Stimulated activated CD4-positive, alpha-beta T cell treated with anti-CD3 and anti-CD28 coated beads, Interleukin-12 subunit alpha, Interleukin-12 subunit beta, amount 100 ng/mL, for 24 hours (primary cell): ENCODE results near the gene CRNKL1.

Experiments used
- DNase-seq, 2 experiments: peaks; one replicate each; pipeline ENCODE4 v3.0.0-alpha.2; 2020; ENCODE audit warnings: low read depth in 2 of 2

Gene CRNKL1

DNA sequence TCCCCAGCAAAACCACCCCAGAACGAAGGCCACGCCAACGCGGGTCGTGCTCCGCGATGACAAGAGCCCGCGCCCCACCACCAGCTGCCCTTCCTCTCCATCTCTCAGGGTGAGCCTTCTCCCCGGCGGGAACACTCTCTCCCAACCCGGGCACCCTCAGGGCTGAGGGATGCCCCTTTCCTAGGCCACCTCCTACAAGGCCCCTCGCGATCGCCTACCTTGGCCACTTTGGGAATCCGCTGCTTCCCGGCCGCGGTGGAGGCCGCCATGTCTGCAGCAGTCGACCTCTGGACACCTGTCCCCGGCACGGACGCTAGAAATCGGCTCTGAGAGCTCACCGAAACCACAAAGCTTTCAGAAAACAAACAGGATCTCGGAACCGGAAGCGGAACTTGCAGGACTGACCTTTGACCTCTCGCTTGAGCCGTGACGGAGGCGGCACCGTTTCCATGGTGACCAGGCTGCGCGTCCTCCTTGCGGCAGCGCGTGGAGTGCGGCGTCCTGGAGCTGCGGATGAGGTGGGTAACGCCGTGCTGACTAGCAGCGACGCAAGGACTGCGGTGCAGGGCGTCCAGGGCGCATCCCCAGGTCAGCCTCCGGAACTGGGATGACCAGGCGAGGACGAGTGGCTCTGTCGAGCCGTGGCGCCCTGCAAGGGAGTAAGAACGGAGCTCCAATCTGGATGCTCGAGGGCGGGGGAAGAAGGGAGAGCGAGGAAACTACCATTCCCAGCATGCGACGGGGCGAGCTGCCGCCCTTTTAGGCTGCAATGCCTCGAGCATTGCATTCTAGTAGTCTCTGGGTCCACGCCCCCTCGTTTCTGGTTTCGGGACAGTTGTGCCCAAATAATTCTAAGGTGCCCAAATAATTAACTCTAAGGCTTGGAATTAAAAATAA, at the start of gene CRNKL1, which contains the start of gene CFAP61:
Gene CRNKL1, minus strand, starts transcription at position 393 of the 897 bp plus-strand sequence. Its CDS starts 124 bp downstream, at position 269.
Gene CFAP61, plus strand, starts transcription at position 459 of the 897 bp plus-strand sequence. CDS start 4,122 bp downstream, outside the sequence.
- DNase-seq: peak; percentile 94

DNA sequence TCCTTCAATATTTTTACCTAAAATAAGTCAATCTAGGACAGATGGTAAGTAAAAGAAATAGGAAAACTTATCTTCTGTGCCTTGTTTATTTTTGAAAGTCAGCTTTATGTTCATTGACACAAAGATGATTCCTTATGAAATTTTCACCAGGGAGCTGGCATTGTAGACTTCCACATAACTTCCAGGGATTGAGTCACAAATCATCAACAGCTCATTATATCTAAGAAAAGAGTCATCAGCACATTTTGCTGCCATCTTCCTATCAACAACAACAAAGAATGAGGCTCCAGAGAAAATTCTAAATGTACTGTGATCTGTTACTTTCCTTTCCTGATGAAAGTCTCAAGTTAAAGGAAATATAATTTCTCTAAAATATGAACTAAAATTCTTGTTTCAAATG, 48.6 kb upstream of the CRNKL1 start:
- no peak for DNase-seq

DNA sequence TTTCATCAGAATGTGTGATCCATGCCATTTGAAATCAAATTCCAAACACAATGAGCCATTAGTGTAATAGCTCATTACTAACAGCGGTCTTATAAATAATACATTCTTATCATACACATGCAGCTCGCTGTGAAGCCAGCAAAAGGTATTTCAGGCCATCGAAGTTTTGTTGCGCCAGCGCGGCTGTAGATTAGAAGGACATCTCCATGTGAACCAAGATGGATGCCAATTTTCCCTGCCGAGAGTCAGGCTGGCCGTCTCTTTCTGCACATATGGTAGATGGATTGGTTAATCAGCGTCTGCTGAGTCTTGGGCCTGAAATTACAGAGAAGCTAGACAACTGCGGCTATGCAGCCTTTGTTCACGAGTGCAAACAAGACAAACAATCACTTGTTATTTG, 44.2 kb upstream of the CRNKL1 start:
- DNase-seq: no peak

DNA sequence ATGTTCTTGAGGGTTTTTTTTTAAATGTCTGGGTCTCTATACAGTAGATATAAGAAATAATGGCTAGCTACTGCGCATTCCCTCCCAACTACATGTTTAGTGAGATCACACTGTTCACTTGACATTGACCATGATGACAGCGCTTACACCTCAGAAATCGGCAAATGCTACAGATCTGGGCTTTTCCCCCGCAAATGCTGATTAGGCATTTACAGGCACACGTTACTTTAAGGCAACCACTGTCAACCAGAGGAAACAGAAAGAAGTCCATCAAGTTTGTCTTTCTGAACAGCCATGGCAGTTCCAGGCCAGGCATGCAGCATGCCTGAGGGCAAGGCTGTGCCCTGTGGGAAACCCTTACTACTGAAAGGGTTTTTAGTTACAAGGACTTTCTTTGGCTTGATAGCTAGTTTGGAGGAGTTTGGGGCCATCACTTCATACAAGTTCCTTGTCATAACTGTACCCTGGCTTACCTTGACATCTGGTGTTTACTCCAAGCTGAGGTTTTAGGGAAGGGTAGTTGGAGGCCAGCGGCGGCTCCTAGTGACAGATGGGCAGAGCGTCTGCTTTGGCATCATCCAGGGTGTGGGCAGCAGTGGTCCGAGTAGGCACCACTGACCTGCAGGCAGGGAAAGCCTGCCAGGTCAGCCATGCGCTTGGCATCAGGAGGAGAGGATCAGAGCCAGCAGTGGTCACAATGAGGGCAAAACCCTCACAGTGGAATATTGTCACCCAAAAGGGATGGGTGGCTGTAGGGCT, 43.0 kb upstream of the CRNKL1 start:
- DNase-seq: no peak

DNA sequence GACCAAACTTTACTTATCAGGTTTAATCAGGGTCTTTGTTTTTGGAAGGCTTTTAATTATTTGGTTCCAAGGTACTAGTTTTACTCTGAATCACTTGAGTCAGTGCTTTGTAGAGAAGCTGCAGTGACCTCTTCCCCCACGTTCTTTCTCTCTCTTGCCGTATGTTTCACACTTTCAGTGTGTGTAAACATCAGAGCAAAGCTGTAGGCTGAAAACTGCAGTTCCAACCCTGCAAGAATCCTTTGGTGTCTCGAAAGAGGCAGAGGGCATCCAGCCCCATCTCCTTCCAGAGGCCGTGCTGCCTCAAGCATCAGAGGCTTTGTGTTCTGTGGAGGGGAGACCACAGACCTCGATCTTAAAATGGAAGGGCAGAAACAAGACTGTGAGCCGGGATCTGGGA, 42.1 kb upstream of the CRNKL1 start:
- DNase-seq: no peak

DNA sequence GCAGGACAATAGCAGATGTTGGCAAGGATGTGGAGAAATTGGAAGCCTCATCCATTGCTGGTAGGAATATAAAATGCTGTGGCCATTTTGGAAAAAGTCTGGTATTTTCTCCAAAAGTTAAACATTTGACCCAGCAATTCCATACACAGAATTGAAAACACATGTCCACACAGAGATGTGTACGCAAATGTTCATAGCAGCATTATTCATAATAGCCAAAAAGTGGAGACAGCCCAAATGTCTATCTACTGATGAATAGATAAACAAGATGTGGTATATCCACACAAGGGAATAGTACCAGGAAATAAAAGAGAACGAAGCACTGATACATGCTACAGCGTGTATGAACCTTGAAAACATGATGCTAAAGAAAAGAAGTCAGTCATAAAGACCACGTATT, 40.6 kb upstream of the CRNKL1 start:
- no peak for DNase-seq

DNA sequence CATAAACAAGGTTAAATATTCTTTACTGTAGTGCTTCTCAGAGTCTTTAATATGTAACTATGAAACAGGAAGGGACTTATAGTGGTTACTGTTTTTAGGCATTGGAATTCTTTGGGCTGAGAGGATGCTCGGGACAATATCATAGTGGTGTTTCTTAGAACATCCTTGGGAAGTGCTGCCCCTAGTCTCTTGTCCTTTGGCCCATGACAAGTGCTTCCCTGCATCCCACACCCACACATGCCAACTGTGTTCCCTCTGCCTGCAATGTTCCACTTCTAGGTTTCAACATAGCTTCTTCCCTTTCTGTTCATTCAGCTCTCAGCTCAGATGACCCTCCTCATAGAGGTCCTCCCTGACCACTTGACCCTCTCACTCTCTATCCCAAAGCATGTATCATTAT, 37.7 kb upstream of the CRNKL1 start:
- DNase-seq: no peak

DNA sequence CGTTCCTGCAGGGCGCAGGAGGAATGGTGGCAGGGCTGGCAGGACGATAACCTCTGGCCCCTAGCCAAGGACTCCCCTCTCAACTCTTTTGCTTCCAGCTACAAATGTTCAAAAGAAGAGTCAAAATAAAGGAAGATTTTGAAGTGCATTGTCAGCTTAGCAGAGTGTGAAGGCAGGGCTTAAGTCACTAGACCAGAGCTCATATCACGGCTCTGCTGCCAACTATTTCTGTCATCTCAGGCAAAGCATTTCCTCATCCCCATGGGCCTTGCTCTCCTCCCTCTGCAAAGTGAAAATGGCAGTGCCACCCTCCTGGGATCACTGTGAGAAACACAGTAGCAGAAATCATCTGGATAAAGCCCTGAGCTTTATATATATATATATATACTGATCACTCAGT, 36.8 kb upstream of the CRNKL1 start:
- no peak for DNase-seq

DNA sequence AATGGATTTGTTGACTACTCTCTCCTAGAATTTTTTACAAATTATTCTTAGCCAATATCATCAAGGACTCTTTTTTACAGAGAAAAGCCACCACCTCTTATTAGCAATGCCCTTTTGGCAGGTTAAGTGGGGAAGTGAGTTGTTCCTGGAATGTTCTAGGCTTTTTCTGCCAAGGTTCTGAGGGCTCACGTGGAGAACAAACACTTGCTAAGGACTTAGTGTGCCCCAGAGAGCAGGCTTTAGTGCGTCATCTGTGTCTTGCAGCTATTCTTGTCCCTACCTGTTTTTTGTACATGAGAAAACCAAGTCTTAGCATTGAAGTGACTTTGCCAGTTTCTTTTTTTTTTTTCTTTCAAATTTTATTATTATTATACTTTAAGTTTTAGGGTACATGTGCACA, 33.5 kb upstream of the CRNKL1 start:
- DNase-seq: no peak

DNA sequence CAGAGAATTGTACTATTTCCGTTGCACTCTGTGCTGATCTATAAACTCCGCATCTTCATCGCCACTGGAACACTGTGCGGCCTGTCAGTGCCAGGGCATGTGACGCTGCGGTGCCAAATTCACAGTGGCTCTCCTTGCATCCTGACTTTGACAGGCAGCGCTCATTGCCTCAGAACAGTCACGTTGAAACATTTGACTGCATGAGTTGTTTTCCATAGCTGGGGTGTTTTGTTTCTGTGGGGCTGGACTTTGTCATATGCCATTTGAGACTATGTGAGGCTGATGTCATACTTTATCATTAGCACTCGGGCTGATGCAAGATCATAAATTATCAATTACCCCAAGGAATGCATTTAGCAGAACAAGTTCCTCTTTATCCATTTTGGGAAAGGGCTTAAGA, 32.8 kb upstream of the CRNKL1 start:
- no peak for DNase-seq

DNA sequence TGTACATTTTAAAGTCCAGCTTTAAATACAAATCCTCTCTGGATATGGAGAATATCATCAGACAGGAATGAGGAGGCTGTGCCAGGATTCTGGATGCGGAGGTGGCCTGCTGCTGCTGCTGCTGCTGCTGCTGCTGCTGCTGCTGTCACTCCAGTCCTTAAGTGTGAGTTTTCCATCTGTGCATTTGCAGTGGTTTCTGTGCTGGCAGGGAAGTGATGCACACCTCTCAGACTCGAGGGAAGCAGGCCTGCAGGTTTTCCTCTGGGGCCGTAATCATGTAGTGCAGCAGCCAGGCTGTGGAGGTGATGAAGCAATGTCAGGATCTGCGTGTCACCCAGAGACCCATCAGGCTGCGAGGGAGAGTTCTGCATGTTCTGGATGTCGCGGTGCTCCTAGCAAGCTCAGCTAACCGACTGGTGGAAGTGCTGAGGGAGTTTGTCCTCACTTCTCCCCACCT, 32.1 kb upstream of the CRNKL1 start:
- no peak for DNase-seq

DNA sequence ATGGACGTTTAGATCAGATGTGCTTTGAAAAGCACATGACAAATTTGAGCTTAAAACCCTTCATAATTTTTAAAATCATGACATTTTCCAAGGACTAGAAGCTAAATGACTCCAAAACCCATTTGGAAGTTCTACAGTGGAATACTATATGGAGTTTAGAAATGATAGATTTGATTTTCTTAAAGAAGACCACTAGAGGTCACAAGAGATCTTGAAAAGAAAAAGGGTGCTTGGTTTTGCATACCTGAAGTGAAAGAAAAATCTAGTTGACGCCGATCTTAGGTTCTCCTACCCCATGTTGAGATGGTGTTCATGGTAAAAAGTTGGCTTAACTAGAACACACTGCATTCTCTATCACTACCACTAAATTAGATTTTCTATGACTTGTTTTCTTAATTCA, 31.5 kb upstream of the CRNKL1 start:
- DNase-seq: no peak

DNA sequence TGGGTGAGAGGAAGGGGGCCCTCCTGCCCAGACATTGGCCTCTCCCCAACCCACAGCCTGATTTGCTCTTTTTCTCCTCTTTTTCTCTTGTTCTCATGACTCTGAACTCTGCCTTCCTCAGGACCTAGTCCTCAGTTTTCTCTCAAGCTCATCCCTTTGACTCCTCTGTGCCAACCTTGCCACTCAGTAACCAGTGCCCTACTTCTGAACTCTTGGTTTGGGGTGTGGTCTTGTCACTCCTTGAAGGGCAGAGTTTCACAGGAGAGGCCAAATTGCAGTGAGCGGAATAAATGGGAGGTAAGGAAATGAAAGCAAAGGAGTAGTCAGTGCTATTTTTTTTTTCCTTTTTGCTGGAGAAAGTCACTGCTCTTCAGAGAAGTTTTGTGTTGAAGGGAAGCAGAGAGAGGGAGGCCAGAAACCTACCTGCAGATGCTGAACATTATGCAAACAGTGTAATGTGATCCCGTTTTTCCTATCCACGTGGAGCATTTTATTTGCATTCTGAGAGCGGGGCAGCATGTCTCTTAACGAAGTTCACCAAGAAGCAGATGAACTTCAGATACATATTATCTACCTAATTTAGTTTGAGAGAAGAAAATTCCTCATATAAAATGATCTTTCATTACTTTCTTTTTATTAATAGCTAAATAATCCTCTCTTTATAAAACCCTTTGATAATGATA, 27.0 kb upstream of the CRNKL1 start:
- DNase-seq: no peak

DNA sequence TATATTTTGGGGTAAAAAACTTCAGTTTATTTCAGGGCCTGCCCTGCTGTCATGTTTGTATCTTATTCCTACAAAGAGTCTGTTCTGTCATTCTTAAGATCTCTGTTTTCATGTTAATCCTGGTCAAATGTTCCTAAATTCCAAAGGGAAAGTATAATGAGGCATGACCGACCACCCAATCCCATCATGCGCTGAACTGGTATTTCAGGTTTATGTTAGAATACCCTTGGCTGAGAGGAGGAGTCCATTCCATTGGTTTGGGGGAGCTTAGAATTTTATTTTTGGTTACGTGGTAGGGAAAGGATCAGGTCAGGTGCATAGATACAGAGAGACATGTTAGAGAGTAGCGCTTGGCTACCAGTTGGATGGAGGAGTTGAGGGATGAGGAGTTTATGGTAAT, 25.8 kb upstream of the CRNKL1 start:
- DNase-seq: no peak

DNA sequence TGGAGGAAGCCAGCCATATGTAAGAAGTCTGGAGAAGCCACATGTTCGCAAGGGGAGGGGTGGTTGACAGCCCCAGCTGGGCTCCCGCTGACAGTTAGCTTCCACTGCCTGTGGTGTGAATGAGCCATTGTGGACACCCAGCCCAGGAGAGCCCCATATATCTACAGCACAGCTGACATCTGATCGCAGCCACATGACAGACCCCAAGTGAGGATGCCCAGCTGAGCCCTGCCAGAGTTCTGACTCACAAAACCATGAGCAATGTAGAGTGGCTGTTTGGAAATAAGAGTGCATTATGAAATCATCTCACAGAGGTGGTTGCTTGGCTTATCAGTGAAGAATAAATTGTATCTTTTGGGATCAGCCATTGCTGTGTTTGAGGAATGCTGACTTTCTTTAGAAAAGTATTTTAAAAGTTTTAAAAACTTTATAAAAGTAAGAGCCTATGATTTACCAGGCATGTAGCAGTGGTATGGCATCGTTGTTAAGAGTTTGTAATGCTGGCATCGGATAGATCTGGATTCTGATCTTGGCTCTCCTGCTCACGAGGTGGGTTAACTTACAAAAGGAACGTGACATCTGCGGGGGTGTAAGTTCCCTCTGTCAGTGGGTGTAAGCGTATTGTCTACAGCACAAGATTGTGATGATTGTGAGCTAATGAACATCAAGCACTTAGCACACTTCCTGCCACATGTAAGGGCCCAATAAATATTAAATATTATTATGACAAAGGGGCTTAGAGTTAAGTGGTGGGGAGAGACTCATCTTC, 24.2 kb upstream of the CRNKL1 start:
- no peak for DNase-seq

DNA sequence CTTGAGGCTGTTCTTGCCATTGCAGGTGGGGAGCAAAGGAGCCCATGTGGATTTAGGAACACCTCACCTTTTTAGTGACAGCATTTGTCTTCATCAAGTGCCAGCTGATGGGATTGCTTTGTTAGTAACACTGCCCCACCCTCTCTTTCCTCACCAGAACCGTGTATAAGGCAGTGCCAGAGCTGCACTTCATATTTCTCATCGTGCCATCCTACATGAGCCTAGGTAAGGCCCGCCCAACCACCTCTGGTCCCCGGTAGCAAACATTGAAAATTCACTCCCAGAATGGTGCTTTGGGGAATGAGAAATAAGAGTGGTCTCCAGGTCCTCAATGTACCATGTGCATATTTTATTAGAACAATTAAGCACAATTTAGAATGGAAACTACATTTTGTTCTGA, 22.8 kb upstream of the CRNKL1 start:
- DNase-seq: no peak

DNA sequence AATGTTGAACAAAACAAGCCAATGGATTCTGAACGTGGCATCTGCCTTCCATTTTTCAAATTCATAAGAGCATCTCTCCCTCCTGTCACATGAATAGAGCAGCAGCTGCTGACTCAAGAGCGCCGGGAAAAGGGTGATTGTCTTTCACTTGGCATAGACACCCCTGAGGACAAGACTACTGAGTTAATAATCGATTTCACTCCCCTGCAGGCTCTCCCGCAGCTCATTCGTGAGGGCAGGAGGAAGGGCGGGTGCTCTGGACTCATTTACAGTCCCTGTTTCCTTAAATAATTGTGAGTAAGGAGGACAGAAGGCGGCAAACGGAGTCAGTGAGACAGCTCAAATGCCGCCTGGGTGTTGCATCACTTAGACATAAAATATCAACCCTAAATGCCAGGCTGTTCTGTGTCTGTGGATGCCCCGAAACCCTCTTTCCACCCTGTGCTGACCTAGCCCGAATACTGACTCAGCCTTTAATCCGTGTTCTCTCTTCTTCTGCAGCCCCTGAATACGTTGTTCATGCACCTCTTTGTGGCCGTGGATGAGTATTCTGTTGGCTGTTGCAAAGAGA, 21.6 kb upstream of the CRNKL1 start:
- no peak for DNase-seq

DNA sequence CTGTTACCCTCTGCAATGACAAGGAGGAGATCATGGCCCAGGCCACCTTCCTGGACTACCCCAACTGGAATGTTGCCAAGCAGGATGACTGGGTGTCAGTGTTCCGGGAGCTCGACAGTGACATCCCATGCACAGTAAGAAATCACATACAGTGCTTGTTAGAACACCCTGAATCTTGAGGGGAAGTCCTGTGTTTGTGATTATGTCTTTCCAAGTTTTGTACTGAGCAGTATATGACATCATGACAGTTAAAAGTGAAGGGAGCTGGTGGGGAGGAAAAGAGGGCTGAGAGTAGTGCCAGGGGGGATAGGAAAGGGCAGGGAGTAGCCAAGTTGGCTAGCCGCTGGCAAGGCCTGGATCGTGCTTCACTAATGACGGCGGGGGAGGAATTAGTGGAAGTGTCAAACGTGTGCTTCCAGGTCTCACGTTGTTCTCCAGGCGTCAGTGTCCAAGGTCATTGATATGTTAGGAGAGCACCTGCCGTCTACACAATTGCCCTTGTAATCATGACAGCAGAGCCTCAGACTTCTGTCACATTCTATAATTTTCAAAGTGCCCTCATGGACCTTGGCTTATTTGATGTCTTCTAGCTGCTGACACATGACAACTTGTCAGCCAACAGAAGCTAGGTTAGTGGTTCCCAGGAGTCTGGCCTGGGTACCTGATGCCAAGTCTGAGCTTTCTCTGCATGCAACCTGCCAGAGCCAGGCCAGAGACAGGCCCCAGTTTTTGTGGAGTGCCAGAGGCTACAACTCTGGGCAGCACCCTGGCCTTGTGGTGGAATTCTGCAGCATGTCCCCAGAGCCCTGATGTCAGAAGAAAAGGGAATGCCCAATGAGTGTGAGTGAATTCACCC, 18.8 kb upstream of the CRNKL1 start:
- DNase-seq: no peak

DNA sequence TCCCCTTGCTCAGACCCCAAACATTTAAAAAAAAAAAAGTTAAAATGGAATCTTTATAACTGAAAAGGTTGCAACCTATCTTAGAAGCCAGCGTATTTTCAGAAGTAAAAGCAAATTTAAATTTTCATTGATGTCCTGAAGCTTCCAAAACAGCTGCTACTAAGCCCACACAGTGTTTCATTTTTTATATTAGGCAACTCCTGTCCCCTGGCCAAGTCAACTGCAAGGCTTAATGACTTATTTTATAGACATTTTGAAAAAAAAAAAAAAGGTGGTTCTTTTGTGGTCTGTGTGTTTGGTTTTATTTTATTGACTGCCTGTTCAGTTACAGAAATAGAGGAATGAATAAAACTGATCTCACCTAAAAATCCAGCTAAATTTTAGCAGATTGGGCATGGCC, 13.1 kb upstream of the CRNKL1 start:
- no peak for DNase-seq
